Astrocyte (in vitro differentiated cells and primary cell): ENCODE results near the gene UBE3C.

Experiments used
- CTCF ChIP-seq: IDR thresholded peaks from 2 replicates; pipeline ENCODE4 v1.5.1; 2011; ENCODE audit warnings: low read depth, mild to moderate bottlenecking, inconsistent platforms, low read length, moderate library complexity; ENCODE audit not compliant: insufficient read depth
- EZH2 ChIP-seq: IDR thresholded peaks from 2 replicates; pipeline ENCODE4 v1.6.1; 2012; ENCODE audit warnings: mild to moderate bottlenecking, low read length, inconsistent platforms; ENCODE audit not compliant: insufficient read depth

DNA sequence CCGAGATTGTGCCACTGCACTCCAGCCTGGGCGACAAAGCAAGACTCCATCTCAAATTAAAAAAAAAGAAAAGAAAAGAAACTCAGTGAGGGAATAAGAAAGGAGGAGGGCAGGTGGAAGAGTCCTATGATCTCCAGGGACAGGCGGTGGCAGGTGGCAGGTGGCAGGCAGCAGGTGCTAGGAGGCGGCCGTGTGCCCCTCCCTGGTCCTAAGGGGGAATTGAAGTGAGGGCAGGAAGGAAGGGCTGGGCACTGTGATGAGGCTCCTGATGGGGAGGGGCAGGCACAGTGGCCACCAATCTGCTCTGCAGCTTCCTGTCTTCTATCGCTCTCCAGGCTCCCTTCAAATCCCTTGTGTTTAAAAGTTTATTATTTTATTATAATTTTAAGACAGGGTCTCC lies 41.2 kb upstream of the UBE3C start:
- TF ChIP-seq EZH2 (no peak), CTCF (no peak)
